ENCODE measurements around the gene PBOV1.

GRCh38 chr6:138263963-138264362 is 45.7 kb upstream of the PBOV1 start:
- TF ChIP-seq, protein P1, sequence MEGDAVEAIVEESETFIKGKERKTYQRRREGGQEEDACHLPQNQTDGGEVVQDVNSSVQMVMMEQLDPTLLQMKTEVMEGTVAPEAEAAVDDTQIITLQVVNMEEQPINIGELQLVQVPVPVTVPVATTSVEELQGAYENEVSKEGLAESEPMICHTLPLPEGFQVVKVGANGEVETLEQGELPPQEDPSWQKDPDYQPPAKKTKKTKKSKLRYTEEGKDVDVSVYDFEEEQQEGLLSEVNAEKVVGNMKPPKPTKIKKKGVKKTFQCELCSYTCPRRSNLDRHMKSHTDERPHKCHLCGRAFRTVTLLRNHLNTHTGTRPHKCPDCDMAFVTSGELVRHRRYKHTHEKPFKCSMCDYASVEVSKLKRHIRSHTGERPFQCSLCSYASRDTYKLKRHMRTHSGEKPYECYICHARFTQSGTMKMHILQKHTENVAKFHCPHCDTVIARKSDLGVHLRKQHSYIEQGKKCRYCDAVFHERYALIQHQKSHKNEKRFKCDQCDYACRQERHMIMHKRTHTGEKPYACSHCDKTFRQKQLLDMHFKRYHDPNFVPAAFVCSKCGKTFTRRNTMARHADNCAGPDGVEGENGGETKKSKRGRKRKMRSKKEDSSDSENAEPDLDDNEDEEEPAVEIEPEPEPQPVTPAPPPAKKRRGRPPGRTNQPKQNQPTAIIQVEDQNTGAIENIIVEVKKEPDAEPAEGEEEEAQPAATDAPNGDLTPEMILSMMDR (IDR thresholded peaks at IDR 0.05) = no peak
- no peak for TF ChIP-seq POLR2A (IDR thresholded peaks at IDR 0.05)
